Measurements from ENCODE around the gene CCDC60.

DNA sequence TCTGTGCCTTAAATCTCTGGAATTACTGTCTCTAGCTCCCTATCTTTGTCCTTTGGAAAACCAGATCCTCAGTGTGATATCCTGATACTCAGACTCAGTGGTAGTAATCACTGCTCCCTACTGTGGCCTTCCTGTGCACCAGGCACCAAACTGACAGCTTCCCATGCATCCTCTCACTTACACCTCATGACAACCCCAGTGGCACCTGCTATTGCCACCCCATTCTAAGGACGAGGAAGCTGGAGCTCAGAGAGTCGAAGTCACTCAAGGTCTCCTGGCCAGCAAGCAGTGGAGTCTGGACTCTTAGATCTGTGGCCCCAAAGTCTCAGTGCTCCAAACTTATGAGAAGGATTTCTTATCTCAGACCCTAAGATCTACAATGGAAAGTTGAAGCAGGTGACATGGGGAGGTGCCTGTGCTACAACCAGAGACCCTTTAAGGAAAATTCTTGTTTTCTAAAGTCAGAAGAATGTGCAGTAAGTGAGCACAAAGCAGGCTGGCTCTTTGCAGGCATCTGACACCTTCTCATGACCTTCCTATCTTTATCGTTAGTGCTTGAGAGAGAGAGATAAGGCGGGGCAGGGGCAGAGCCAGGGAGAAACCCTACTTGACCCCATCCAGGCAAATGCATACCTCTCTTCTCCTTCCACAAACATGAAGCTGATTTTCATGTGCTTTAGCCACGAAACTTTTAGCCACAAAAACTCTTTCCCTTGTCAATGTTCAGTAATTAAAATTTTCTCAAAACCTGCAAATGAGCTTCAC lies 47.1 kb downstream of the CCDC60 start:
- TF ChIP-seq ZNF8 (CRISPR knock-in tag; IDR thresholded peaks at IDR 0.05) = no peak
- TF ChIP-seq, protein P1, sequence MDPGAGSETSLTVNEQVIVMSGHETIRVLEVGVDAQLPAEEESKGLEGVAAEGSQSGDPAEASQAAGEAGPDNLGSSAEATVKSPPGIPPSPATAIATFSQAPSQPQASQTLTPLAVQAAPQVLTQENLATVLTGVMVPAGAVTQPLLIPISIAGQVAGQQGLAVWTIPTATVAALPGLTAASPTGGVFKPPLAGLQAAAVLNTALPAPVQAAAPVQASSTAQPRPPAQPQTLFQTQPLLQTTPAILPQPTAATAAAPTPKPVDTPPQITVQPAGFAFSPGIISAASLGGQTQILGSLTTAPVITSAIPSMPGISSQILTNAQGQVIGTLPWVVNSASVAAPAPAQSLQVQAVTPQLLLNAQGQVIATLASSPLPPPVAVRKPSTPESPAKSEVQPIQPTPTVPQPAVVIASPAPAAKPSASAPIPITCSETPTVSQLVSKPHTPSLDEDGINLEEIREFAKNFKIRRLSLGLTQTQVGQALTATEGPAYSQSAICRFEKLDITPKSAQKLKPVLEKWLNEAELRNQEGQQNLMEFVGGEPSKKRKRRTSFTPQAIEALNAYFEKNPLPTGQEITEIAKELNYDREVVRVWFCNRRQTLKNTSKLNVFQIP (CRISPR knock-in tag; IDR thresholded peaks at IDR 0.05; ENCODE audit: borderline replicate concordance, low read depth) = no peak
- no peak for TF ChIP-seq CSRNP3 (CRISPR knock-in tag; IDR thresholded peaks at IDR 0.05)
- no peak for TF ChIP-seq ZFP30 (CRISPR knock-in tag; IDR thresholded peaks at IDR 0.05)
- TF ChIP-seq TCF4 (CRISPR knock-in tag; IDR thresholded peaks at IDR 0.05; ENCODE audit: borderline replicate concordance) = no peak
- TF ChIP-seq ZFP3 (CRISPR knock-in tag; IDR thresholded peaks at IDR 0.05) = no peak
- TF ChIP-seq, protein P2, sequence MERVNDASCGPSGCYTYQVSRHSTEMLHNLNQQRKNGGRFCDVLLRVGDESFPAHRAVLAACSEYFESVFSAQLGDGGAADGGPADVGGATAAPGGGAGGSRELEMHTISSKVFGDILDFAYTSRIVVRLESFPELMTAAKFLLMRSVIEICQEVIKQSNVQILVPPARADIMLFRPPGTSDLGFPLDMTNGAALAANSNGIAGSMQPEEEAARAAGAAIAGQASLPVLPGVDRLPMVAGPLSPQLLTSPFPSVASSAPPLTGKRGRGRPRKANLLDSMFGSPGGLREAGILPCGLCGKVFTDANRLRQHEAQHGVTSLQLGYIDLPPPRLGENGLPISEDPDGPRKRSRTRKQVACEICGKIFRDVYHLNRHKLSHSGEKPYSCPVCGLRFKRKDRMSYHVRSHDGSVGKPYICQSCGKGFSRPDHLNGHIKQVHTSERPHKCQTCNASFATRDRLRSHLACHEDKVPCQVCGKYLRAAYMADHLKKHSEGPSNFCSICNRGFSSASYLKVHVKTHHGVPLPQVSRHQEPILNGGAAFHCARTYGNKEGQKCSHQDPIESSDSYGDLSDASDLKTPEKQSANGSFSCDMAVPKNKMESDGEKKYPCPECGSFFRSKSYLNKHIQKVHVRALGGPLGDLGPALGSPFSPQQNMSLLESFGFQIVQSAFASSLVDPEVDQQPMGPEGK (CRISPR knock-in tag; IDR thresholded peaks at IDR 0.05; ENCODE audit: borderline replicate concordance) = no peak

Data from SK-N-SH treated with all-trans-retinoic acid at 6 μM for 48 hours (cell line).